ENCODE results near the gene MT1F. TPM values are rescaled to one million over a fixed set of nuclear protein-coding genes. Genes with fewer than 3 reads are reported as not detected.

MT1F gene
- total and polyA plus RNA-seq, 2 experiments from 2014 or later = not detected

DNA sequence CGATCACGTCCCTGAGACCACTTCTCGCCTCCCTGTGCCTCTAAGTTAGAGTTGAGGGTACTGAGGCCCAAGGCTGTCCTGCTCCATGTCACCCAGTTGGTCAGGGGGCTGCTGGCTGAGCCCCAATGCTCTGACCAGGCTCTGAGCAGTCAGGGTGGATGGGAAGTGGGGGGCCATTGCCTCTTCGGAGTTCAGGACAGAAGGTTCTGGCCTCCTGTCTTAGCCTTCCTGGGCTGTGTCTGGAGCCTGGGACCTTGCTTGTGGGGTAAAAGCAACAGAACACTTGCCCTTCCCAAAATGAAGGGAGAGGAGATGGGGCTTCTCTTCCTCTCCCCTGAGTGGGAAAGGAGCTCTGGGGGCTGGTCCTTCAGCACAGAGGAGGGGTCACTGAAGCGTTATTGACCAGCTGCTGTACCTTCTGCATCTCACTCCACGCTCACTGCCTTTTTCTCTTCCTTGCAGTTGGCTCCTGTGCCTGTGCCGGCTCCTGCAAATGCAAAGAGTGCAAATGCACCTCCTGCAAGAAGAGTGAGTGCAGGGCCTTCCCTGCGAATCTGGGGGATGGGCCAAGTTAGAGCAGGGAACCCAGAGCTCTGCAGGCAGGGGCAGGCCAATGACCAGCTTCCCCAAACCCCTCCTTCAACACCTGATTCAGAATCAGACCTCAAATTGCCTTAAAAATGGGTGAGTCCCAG, 25.1 kb downstream of the MT1F start:
- Histone ChIP-seq H3K4me3 (peak overlapping the region; percentile 27), H3K27me3 (peaks cover 45% of the 10 kb centered on the region), H3K36me3 (no peaks in the 10 kb centered on the region), H3K27ac (no peak overlapping the region), H3K4me1 (ENCODE audit: low read depth) (peaks cover 3% of the 10 kb centered on the region), H3K9me3 (ENCODE audit: low read depth) (no peaks in the 10 kb centered on the region)
- TF ChIP-seq, protein P1, sequence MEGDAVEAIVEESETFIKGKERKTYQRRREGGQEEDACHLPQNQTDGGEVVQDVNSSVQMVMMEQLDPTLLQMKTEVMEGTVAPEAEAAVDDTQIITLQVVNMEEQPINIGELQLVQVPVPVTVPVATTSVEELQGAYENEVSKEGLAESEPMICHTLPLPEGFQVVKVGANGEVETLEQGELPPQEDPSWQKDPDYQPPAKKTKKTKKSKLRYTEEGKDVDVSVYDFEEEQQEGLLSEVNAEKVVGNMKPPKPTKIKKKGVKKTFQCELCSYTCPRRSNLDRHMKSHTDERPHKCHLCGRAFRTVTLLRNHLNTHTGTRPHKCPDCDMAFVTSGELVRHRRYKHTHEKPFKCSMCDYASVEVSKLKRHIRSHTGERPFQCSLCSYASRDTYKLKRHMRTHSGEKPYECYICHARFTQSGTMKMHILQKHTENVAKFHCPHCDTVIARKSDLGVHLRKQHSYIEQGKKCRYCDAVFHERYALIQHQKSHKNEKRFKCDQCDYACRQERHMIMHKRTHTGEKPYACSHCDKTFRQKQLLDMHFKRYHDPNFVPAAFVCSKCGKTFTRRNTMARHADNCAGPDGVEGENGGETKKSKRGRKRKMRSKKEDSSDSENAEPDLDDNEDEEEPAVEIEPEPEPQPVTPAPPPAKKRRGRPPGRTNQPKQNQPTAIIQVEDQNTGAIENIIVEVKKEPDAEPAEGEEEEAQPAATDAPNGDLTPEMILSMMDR (IDR thresholded peaks at IDR 0.05; ENCODE audit: low read depth, low read length) = no peak
- no peak for DNase-seq (ENCODE audit: low read depth in 1 of 2, low spot score in 1 of 2)

DNA sequence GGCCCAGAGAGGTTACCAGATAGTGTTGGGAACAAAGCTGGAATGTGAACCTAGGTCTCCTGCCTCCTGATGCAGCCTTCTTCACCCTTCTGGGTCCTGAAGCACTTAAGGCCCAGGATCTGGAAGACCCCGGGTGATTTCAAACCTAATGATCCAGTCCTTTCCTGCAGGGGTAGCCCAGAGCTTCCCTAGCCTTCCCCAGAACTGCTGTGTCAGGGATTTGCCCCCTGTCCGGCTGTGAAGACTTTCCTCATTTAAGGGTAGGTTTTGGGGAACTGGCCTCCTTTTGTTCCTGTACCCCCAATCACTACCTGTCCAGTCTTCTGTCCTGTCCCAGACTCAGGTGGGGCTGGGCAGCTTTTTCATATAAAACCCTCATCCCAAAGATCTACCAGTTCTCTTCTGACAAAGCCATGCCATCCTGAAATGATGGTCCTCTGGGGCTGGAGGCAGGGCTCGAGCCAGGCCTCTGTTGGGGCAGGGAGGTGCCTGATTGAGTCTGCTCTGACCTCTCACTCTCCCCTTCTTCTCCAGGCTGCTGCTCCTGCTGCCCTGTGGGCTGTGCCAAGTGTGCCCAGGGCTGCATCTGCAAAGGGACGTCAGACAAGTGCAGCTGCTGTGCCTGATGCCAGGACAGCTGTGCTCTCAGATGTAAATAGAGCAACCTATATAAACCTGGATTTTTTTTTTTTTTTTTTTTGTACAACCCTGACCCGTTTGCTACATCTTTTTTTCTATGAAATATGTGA, 25.8 kb downstream of the MT1F start:
- TF ChIP-seq, protein P1 (IDR thresholded peaks at IDR 0.05; ENCODE audit: low read depth, low read length) = no peak
- H3K27me3 ChIP-seq = peaks cover 40% of the 10 kb centered on the region

DNA sequence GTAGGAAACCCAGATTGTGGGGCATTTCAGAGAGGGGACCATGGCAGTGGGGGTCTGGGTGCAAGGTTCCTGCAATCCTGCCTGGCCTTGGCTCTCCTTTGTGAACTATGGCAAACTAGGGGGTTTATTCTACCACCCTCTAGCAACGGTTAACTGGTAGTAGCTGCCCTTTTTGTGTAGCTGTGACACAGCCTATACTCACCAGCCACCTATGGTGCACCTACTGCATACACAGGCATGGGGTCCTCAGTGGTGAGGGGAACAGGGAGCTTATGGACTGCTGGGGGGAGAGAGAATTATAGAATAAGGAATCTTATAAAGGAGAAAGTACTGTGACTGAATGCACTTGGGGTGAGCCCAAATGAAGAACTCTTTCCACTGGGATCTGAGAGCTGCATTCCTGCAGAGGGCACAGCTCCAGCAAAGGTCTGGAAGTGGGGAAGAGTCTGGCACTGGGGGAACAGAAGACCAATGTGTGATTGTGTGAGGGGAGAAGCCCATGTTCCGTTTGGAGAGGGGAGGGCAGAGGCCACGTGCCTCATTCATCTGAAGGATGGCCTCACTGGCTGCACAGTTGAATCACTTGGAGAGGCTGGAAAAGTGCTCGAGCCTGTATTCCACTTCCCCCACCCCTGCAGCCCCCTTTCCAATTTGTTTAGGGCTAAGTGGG, 26.6 kb downstream of the MT1F start:
- Histone ChIP-seq H3K36me3 (no peaks in the 10 kb centered on the region), H3K27ac (no peak overlapping the region), H3K27me3 (peaks cover 35% of the 10 kb centered on the region), H3K4me3 (no peak overlapping the region), H3K9me3 (ENCODE audit: low read depth) (no peaks in the 10 kb centered on the region), H3K4me1 (ENCODE audit: low read depth) (peaks cover 3% of the 10 kb centered on the region)
- TF ChIP-seq, protein P1 (IDR thresholded peaks at IDR 0.05; ENCODE audit: low read depth, low read length) = no peak
- DNase-seq (ENCODE audit: low read depth in 1 of 2, low spot score in 1 of 2) = no peak

More for the DNA sequence above, 25.8 kb downstream of the MT1F start:
- H3K9me3 ChIP-seq (ENCODE audit: low read depth) = no peaks in the 10 kb centered on the region
- peaks cover 3% of the 10 kb centered on the region for H3K4me1 ChIP-seq (ENCODE audit: low read depth)
- H3K4me3 ChIP-seq = no peak overlapping the region
- no peak for DNase-seq (ENCODE audit: low read depth in 1 of 2, low spot score in 1 of 2)
- H3K36me3 ChIP-seq = no peaks in the 10 kb centered on the region
- H3K27ac ChIP-seq = no peak overlapping the region

DNA sequence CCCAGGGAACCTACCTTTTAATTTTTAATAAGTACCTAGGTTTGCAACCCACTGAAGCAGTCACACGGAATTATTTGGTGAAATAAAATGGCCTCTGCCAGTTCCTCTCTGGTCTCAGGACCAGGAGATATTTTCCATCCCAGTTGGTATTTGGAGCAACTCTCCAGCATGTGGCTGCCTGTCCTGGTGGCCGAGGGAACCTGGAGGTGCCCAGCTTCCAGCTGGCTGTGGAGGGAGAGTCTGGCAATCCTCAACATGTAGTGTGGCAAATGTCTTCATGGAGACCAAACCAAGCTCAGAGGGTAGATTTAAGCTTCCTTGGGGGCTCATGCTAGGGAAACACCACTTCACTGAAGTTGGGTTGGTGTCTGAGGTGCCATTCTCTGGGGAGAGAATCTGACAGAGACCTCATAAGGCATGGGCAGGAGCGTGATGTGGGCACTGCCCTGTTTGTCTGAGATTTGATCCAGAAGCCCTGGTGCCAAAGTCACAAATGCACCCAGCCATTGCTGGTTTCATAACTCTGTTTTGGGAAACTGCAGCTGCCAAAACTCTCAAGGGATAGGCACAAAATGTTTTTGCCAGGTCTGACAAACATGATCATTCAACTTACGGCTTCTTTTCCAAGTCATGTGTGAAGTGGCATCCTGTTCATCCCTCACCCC, 27.3 kb downstream of the MT1F start:
- H3K4me1 ChIP-seq (ENCODE audit: low read depth) = peaks cover 3% of the 10 kb centered on the region
- H3K4me3 ChIP-seq = no peak overlapping the region
- no peak overlapping the region for H3K27ac ChIP-seq
- TF ChIP-seq, protein P1 (IDR thresholded peaks at IDR 0.05; ENCODE audit: low read depth, low read length) = no peak
- H3K36me3 ChIP-seq = no peaks in the 10 kb centered on the region
- no peaks in the 10 kb centered on the region for H3K9me3 ChIP-seq (ENCODE audit: low read depth)
- H3K27me3 ChIP-seq = peaks cover 35% of the 10 kb centered on the region
- no peak for DNase-seq (ENCODE audit: low read depth in 1 of 2, low spot score in 1 of 2)

DNA sequence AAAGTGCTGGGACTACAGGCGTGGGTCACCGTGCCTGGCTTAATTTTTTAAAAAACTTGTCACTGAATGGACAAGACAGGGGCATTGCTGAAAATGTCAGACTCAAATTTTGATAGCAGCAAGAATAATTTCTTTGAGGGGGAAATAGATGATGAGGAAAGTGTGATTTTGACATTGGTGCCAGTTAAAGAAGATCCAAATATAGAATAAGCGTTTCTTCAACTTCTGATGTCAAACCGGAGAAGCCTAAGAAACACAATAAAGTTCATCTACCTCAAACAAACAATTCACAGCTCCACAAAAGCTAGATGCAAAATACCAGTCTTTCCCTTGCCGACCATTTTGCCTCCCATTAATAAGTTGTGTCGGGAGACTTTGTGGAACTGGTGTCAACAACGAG, 29.0 kb downstream of the MT1F start:
- Histone ChIP-seq H3K4me3 (no peak overlapping the region), H3K27me3 (peaks cover 25% of the 10 kb centered on the region), H3K4me1 (ENCODE audit: low read depth) (peaks cover 3% of the 10 kb centered on the region), H3K27ac (no peak overlapping the region), H3K36me3 (no peaks in the 10 kb centered on the region), H3K9me3 (ENCODE audit: low read depth) (no peaks in the 10 kb centered on the region)
- TF ChIP-seq, protein P1 (IDR thresholded peaks at IDR 0.05; ENCODE audit: low read depth, low read length) = no peak
- no peak for DNase-seq (ENCODE audit: low read depth in 1 of 2, low spot score in 1 of 2)
